Left lobe of liver (tissue), 2 donors: ENCODE data around the gene GREB1L. TPM values are rescaled to one million over a fixed set of nuclear protein-coding genes. Genes with fewer than 3 reads are reported as not detected.

Source experiments
- ATAC-seq: fragments of 200-7000 bp; cut with Tn5 transposase; one replicate; pipeline ENCODE4 v1.9.1; 2020; ENCODE audit warnings: mild to moderate bottlenecking, moderate library complexity
- DNase-seq: peaks from one replicate; pipeline ENCODE4 v3.0.0-alpha.2; 2020; ENCODE audit warnings: low spot score
- total RNA-seq: library from RNA; stranded (reverse); gene quantifications from one replicate; pipeline ENCODE4 v1.2.1, GENCODE V29; 2021
- donor health status: DM: no; HTN: no; CAD: no; lungs with moderate emphysema.
- donor health status: DM: no; HTN: yes; CAD: no.

Gene GREB1L
- total RNA-seq, 1 donor from 2014 or later: 4.3 TPM

DNA sequence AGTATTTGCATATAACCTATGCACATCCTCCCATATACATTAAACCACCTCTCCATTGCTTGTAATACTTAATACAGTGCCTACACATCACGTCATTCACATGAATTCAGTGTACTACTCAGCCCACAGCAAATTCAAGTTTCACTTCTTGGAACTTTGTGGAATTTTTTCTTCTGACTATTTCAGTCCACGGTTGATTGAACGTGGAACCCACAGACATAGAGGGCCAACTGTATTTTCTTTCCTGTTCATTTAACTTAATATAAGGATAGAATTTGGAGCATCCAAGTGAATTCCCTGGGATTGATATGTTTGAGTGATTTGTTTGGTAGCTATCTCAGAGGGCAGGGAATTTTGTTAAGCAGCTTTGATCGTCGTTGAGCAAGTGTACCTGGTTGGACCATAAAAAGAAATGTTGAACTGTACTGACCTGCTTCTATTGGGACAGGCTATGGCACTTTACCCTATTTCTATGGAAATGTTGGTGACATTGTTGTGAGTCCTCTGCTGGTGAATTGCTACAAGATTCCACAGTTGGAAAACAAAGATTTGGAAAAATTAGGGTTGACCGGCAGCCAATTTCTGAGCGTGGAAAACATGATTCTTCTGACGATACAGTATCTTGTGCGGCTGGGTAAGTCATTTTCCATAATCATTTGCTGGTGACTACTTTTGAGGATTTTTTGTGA is 201.9 kb downstream of the GREB1L start:
- DNase-seq (no peak), ATAC-seq (peak; percentile 89)

DNA sequence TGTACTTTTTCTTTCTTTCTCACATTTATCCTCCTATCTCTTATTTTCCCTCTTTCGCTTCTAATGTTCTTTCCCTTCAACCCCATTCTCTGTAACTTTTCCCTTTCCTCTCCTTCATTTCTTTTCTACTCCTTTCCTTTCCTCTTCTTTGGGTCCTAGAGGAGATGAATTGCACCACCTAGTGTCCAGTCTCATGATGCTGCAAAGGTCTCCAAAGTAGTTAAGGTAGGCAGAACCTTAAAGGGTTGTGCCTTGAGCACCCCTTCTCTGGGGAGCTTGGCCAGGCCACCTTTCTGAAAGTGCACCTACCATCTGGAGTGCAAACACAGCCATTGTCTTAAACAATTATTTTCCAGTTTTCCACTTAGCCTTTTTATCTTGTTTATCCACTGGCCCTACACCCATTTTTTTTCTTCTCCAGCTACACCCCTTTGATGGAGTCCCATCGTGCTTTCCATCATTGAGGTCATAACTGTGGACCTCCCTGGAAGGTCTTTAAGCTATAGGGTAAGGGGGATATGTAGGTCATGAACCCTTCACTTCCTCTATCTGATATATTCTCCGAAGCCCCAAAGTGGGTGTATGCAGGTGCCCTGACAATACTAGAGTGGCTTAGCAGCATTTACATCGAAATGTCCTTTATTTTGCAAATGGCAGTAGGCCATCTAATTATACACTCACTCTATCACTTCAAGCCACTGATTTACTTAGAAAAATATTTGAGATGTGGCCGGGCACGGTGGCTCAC is 202.6 kb downstream of the GREB1L start:
- ATAC-seq (peak; percentile 95), DNase-seq (no peak)

DNA sequence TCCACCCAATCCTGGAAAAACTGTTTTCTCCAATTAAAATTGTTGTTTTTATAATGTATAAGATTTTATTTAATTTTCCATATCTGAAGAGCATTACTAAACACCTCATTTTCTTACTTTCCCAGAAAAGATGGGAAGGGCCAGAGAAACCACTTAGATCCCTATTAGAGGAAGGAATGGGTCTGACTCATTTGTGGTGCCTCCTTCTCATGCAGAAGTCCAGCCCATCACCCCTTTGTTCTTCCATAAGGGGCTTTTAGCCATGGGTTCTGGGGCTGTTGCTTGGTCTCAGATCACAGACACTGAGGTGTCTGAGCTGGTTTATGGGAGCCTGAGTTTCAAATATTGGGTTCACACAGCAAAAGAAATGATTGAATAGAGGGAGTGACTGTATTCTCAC is 206.3 kb downstream of the GREB1L start:
- ATAC-seq (no peak), DNase-seq (no peak)

DNA sequence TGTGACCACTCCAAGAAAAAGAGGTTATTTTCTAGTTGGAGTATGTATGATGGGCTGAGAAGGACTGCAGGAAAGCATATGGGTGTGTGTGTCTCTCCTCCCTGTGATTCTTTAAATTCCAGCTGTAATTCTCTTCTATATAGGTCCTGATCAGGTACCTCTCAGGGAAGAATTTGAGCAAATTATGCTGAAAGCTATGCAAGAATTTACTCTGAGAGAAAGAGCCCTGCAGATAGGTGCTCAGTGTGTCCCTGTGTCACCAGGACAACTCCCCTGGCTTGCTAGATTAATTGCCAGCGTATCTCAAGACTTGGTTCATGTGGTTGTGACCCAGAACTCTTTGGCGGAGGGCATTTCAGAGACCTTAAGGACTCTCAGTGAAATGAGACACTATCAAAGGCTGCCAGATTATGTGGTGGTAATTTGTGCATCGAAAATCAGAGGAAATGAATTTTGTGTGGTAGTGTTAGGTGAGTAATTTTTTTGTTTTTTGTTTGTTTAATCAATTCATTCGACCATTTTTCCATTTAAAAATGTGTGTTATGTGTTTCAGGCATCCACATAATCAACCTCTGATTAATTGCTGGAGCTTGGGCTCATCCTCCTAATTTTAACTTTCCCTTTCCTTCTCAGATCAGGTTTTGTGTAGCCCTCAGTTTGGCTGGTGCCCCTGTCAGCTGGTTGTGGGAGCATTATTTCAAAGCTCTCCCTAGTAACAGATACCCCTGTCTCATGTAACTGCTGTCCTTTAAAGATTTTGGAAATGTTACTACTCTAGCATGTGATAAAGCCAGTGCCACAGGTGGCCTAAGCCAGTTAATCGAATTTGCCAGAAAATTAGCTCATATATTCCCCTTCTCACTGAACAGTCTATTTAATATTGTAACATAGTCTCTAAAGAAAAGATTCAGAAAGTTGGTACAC is 207.6 kb downstream of the GREB1L start:
- no peak for DNase-seq
- ATAC-seq: no peak

DNA sequence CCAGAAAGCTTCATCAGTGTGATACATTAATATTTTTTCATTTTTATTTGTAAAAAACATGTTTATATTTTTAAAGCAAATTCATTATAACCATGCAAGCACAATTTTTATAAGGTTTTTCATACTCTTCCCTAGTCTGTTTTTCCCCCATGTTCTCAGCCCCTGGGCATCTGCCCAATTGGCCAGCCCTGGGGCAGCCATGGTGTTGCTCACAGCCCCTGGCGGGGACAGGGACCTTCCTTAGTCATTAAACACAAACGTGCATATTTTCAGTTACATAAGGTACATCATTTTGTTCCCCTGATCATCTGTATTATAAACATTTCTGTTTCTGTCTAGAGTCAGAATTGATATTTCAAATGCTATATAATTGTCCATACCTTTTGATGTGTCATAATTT is 208.5 kb downstream of the GREB1L start:
- DNase-seq (no peak), ATAC-seq (no peak)

DNA sequence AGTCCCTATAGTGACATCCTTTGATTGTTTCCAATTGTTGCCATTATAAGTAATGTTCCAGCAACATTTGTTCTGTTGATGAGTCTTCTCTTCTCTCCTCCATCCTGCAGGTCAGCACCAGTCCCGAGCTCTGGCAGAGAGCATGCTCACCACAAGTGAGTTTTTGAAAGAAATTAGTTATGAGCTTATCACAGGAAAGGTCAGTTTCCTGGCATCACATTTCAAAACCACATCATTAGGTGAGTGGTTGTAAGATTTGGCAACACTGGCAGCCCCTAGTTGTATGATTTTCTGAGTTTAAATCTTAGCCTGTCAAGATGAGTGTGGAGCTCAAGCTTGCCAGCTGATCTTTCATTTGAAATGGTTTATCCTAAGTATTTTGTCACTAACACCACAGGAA is 208.9 kb downstream of the GREB1L start:
- ATAC-seq (no peak), DNase-seq (no peak)

DNA sequence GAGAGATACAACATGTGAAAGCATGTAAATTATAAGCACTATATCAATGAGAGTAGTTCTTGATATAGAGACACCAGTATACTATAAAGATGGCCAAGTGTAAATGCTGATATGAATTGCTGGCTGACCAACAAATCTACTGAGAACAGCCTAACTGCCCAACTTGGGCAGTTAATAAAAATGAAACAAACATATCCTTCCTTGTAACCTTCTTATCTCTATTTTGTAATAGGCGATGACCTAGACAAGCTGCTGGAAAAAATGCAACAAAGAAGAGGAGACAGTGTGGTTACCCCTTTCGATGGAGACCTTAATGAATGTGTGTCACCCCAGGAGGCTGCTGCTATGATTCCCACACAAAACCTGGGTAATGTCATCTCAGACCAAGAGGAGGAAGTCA is 209.8 kb downstream of the GREB1L start:
- no peak for DNase-seq
- no peak for ATAC-seq

DNA sequence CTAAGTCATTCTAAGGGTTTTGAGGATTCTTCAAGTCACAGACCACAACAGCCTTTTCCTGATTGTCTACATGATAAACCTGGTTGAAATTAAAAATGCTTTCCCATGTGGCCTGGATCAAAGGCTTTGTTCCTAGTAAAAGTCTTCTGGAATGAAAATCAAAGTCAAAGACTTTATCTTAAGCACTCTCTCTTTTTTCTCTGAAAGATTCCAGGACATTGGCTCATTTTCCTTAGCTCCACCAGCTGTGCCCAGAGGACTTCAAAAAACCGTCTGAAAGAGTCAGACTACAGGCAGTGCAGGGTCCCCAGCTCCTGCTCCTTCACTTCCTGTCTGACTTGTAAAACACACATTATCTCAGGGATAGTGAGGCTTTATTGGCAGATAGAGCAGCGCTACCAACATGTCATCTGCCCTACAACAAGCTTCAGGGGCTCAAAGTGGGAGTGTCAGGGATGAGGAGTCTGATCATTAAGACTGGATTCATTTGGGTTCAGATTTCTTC is 210.3 kb downstream of the GREB1L start:
- DNase-seq (no peak), ATAC-seq (no peak)

DNA sequence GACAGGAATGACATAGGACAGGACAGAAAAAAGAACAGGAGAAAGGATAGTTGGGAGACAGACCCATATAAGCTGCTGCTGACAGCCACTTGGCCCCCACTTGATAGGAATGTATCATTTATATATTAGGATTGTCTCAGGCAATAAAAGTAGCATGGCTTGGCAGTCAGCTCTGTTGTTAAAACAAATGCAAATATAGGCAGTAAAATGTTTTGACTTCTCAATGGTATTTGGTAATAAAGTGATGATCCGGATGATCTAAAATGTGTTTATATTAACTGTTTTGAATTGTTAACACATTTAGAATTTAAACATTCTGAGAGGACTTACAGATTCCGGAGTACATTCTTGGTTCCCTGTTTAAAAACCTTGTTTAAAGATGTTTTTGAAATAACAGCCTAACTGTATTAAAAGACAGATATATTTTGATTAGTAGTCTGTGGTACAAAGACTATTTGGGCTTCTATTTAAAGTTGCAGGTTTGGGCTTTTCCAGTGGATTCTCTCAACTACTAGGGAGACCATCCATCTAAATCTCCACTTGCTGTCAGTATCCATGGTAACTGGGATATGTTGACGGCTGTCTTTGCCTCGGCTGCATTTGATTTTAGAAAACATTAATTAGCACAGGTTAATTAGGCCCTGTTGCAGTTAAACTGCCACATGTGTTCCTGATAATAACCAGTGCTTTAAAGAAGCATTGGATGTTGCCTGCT is 210.9 kb downstream of the GREB1L start:
- DNase-seq (no peak), ATAC-seq (no peak)

DNA sequence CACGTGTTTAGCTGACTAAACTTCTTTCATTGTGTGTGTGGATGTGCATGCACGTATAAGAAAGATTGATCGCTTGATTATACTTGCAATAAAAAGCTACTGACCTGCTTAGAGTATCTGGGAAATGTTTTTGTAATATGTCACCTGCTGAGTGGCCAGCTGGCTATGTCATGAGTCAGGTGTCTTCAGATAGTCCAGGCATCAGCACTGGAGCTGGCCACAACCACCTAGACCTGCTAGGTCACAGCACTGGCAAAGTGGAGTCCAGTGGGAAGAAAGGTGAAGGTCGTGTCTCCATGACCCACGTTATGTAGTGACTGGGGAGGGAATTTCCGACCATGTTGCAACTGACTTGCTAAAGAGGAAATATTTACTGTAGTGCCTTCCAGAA is 211.5 kb downstream of the GREB1L start:
- ATAC-seq: peak; percentile 64
- DNase-seq: peak; percentile 51

DNA sequence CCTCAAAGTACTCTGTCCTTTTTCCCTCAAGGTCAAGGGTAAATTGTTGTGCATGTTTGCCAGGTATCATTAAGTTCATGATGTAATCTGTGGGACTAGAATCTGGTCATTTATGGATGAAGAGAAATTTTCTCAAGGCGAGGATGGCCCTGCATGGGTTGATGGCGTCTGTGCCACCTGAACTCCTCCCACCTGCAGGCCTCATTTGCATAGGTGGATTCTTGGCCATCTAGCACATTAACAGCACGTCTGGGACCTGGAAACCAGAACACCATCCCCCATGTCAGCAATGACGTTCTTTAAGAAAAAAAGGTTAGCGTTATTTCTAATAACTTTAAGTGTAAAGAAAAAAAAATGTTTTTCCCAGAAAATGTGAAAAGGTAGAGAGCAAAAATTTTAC is 212.7 kb downstream of the GREB1L start:
- DNase-seq: no peak
- no peak for ATAC-seq

DNA sequence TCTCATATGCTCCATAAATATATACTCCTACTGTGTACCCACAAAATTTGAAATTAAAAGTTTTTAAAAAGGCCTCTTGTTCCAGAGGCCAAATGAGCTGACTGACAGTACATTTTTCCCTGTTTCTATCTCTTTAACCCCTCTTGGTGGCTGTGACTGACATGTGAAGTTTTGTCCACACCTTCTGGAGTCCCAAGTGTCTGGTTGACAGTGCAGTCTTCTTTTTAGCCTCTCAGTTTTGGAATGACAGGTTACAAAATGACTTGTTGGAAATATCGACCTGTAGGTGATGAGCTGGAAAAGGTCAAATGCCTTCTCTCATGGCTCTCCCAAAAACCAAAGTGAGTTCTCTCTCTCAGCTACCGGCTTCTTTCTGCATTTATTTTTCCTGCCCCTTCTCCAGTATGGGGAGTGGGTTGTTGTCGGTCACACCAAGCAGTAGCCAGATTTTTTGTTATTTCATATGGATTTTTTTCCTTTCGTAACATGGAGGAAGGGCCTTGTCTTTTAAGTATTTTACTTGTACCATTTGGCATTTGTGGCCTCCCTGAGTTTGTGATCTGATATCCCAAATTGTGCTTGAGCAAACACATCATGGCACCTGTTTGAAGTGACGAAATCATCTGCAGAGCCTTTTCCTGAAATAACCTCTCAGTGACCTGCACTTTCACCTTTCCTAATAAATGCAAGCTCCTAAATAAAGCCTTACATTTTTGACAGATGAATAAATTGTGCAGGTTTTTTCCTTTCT is 214.6 kb downstream of the GREB1L start:
- DNase-seq (peak; percentile 56), ATAC-seq (peak; percentile 80)

DNA sequence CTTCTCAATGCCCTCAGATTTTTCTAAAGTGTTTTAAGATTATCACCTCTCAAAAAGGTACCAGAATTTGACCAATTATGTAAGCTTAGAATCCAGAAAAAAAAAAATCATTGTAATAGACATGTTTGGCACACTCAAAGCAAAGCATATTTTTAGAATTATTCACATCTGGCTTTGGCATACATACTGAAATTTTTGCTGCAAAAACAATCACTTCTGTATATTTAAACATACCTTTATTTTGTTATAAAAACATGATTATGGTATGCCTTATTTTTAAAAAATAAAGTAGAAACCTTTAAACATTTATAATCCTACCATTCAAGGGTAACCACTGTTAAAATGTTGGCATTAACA is 215.1 kb downstream of the GREB1L start:
- DNase-seq (no peak), ATAC-seq (no peak)

DNA sequence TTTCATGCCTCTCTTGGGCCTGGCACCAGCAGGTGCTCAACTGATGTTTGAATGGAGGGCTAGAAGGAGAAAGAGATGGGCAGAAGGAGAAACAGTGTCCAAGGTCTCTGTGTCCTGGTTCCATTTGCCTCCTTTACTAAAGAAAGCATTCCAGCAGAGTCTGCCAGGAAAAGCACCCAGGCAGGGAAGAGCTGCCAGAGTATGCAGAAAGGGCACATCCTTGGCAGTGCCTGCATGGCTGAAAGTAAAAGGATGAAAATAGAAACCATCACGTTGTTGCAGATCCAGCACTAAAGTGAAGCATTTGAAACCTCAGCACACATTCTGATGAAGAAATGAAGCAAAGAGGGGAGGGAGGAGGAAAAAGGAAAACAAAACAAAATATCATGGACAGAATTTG is 216.3 kb downstream of the GREB1L start:
- DNase-seq (peak; percentile 63), ATAC-seq (peak; percentile 80)

DNA sequence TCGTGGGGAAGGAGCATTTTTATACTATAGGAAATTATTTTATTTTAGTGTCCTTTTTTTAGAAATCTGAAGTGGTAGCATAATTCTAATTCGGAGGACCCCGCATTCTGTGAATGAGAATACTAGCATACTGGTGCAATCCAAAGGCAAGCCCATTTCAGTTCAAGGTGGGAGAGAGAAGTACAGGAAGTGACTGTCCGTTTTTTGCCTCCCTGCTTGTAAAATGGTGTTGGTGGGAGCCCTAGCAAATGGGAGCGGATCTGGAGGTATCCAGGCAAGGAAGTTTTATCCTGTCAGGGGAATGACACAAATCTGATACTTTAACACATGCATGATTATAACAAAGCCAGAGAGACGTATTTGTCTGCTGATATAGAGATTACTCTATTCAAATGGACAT is 216.8 kb downstream of the GREB1L start:
- ATAC-seq (no peak), DNase-seq (no peak)

DNA sequence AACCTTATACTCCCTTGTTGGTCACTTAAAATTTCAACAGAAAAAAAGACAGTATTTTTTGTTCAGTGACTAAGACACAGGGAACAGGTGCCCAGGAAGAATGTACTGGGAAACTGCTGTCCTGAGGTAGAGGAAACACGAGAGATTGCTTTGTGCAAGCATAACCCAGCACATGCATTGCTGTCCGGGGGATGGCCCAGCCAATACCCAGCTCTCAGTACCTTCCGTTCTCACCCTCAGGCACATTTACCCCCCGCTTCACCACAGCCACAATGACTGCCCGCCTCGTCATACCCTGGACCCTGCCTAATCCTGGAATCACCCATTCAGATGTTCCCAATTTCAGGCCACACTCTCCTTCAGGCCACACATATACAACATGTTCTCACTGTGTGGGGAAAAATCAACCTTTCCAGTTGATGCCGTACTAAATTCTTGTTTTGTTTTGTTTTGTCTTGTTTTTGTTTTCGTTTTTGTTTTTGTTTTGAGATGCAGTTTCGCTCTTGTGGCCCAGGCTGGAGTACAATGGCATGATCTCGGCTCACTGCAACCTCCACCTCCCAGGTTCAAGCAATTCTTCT is 217.8 kb downstream of the GREB1L start:
- DNase-seq: no peak

DNA sequence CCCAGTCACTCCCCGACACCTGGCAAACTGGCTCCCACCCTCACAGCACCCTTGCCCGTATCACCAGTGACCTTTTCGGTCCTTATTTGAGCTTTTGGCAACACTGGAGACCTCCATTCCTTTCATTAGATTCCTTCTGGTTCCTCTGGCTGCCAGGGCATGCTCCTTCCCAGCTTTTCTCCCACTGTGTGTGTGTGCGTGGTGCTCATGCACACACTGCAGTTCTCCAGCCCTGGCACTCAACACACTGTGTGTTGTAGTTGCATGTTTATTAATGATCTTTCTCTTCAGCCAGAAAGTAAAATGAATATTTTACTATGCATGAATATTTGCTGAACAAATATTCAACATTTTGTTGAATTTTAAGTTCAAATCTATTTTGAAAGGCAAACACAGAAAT is 219.4 kb downstream of the GREB1L start:
- no peak for ATAC-seq
- no peak for DNase-seq

More for the DNA sequence above, 217.8 kb downstream of the GREB1L start:
- ATAC-seq: no peak

DNA sequence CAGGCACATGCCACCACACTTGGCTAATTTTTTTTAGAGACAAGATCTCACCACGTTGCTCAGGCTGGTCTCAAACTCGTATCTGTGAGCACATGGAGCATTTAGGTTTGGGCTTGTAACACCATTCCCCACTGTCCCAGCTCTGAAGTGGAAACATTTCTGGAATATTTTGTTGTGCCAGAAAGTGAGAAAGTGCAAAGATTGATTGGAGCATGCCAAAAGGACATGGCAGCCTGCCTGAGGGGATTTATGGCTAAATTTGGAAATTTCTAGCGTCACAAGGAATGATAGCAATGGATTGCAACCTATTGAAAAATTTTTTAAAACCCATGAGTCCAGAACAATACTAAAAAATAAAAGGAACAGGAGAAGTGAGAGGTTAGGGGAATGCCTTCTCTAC is 221.7 kb downstream of the GREB1L start:
- no peak for ATAC-seq
- no peak for DNase-seq

DNA sequence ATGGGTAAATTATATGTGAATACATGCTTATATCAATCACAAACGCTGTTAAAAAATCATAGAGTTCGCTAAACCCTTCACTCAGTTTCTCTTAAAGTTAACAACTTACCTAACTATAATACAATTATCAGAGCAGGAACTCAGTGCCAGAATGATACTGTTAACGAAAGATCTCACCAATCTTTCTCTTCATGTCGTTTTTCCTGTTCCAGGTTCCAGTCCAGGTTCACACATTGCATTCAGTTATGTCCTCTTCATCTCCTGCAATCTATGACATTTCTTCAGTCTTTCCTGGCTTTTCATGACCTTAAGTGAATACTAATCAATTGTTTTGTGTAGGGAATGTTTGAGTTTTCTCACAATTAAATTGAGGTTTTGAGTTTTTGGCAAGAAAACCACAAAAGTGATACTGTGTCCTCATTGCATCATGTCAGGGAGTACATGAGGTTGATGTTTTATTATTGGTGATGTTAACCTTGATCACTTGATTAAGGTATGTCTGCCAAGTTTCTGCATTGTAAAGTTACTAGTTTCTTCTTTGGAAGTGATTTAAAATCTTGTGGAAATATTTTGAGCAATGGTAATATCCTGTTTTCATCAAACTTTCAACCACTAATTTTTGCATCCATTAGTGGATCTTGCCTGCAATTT is 226.6 kb downstream of the GREB1L start:
- peak; percentile 69 for ATAC-seq

More for the DNA sequence above, 226.6 kb downstream of the GREB1L start:
- no peak for DNase-seq
